GM12878 (cell line): Measurements from ENCODE around the gene LMNTD2. TPM values are rescaled to one million over a fixed set of nuclear protein-coding genes. Genes with fewer than 3 reads are reported as not detected.

Source experiments
- BHLHE40 ChIP-seq, 2 experiments: fragments of 450-650 bp in 1 of 2; IDR thresholded peaks; 2 replicates each; pipeline ENCODE4 v1.6.1; 2011 to 2017; ENCODE audit warnings: low read depth in 2 of 2, borderline replicate concordance in 1 of 2, improper control_type of control experiment in 1 of 2, low read length in 1 of 2, mild to moderate bottlenecking in 1 of 2
- EED ChIP-seq: sonication (generic); IDR thresholded peaks from 2 replicates; pipeline ENCODE4 v1.6.1; 2016; ENCODE audit warnings: antibody characterized with exemption, low read depth
- HDAC6 ChIP-seq: fragments of 200-600 bp; sonication (generic); IDR thresholded peaks from one replicate; pipeline ENCODE4 v1.8.0; 2017; ENCODE audit warnings: antibody characterized with exemption; ENCODE audit not compliant: unreplicated experiment
- HDGF ChIP-seq: fragments of 450-650 bp; IDR thresholded peaks from 2 replicates; pipeline ENCODE4 v1.6.1; 2016; ENCODE audit warnings: antibody characterized with exemption
- JUND ChIP-seq: IDR thresholded peaks from 2 replicates; pipeline ENCODE4 v1.6.1; 2012; ENCODE audit warnings: low read depth, mild to moderate bottlenecking, low read length, improper control_type of control experiment, moderate library complexity
- NFIC ChIP-seq: IDR thresholded peaks from 2 replicates; pipeline ENCODE4 v1.6.1; 2012; ENCODE audit warnings: low read depth, mild to moderate bottlenecking, inconsistent platforms, low read length, moderate library complexity
- NR2C2 ChIP-seq: IDR thresholded peaks from 2 replicates; pipeline ENCODE4 v1.6.1; 2011; ENCODE audit warnings: borderline replicate concordance, low read depth; ENCODE audit not compliant: control insufficient read depth, insufficient read length
- SMAD5 ChIP-seq: IDR thresholded peaks from 2 replicates; pipeline ENCODE4 v1.6.1; 2016; ENCODE audit warnings: antibody characterized with exemption, low read depth
- TARDBP ChIP-seq: IDR thresholded peaks from 2 replicates; pipeline ENCODE4 v1.6.1; 2016; ENCODE audit warnings: borderline replicate concordance
- ZBED1 ChIP-seq: IDR thresholded peaks from 2 replicates; pipeline ENCODE4 v1.6.1; 2016; ENCODE audit warnings: borderline replicate concordance
- ZZZ3 ChIP-seq: IDR thresholded peaks from 2 replicates; pipeline ENCODE4 v1.6.1; 2011; ENCODE audit warnings: low read depth; ENCODE audit not compliant: control insufficient read depth, insufficient read length
- polyA plus RNA-seq, 11 experiments: library from polyadenylated mRNA; depleted of rRNA in 4 of 11; unstranded in 6 of 11; stranded (reverse) in 5 of 11; fragments of >200 nt; fragmentation: Nextera tagmentation in 4 of 11; fragmentation: Illumina TruSeq in 1 of 11; extraction: Ambion mirVana in 4 of 11; extraction: Trizol in 1 of 11; gene quantifications; 1 replicate in 1 of 11; 2 replicates in 10 of 11; pipeline versions ENCODE4 v1.2.1 to v1.2.3, GENCODE V29; 2011 to 2016; ENCODE audit warnings: inconsistent platforms in 2 of 11, missing spikeins in 2 of 11, low read depth in 1 of 11
- total RNA-seq, 4 experiments: library from RNA; depleted of rRNA in 3 of 4; stranded (reverse); fragments of >200 nt in 3 of 4; fragmentation: Illumina TruSeq in 1 of 4; extraction: Trizol in 1 of 4; gene quantifications; 2 replicates each; pipeline versions ENCODE4 v1.2.1 to v1.2.3, GENCODE V29; 2013 to 2021
- TF ChIP-seq, protein P1 (sequence below): IDR thresholded peaks from 2 replicates; pipeline ENCODE4 v1.6.1; 2012; ENCODE audit warnings: low read length, inconsistent platforms
- TF ChIP-seq, protein P2 (sequence below): fragments of 450-650 bp; IDR thresholded peaks from 2 replicates; pipeline ENCODE4 v1.6.1; 2017; ENCODE audit warnings: mild to moderate bottlenecking
- TF ChIP-seq, protein P3 (sequence below): fragments of 450-650 bp; IDR thresholded peaks from 2 replicates; pipeline ENCODE4 v1.6.1; 2017; ENCODE audit warnings: mild to moderate bottlenecking, moderate library complexity
- TF ChIP-seq, protein P4 (sequence below): fragments of 150-350 bp; IDR thresholded peaks from 2 replicates; pipeline ENCODE4 v1.6.1; 2014; ENCODE audit warnings: mild to moderate bottlenecking, low read depth, low read length
- TF ChIP-seq, protein P5 (sequence below): fragments of 450-650 bp; formaldehyde crosslinking; IDR thresholded peaks from 2 replicates; pipeline ENCODE4 v1.4.0; 2022; ENCODE audit warnings: mild to moderate bottlenecking, moderate library complexity

Gene LMNTD2
- total and polyA plus RNA-seq, 10 of the 15 experiments (the other 5 are each of a cell fraction or from before 2014, with no cell fraction given) = 0.22 to 4.1 (median 1.3) TPM; not detected in 2

DNA sequence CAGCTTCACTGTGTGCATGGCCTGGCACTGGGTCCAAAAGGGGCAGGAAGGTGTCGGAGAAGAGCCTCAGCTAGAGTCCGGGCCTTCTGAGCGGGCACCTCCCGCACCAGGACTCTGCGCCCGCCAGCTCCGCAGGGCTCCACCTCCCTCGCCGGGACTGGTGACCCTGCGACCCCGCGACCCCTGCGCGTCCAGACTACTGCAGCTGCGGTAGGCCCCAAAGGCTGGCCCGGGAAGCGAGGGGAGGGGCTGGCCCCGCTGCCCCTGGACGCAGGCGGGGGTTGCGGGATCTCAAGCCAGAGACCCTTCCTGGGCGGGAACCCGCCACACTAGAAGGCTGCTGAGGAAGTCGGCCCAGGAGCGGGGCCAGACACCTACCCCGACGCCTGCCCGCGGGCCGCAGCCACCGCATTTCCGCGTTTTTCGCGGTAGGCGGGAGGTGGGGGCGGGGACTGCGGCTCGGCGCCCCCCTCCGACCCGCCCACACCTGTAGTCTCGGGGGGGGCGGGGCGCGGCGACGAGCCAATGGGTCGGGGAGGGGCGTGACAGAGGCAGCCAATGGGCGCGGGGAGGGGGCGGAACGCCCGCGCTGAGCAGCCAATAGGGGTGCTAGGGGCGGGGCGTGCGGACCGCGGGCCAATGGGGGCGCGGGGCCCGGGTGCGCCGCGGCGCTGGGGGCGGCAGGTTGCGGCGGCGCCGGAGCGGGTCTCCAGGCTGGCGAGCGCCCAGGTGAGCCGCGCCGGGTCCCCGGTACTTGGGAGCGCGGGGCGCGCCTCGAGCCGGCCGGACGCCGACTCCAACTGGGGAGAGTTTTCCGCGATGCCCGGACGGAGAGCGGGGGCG is at the start of gene LMNTD2, which contains the start of gene RASSF7 (continued):
- TF ChIP-seq, protein P1, sequence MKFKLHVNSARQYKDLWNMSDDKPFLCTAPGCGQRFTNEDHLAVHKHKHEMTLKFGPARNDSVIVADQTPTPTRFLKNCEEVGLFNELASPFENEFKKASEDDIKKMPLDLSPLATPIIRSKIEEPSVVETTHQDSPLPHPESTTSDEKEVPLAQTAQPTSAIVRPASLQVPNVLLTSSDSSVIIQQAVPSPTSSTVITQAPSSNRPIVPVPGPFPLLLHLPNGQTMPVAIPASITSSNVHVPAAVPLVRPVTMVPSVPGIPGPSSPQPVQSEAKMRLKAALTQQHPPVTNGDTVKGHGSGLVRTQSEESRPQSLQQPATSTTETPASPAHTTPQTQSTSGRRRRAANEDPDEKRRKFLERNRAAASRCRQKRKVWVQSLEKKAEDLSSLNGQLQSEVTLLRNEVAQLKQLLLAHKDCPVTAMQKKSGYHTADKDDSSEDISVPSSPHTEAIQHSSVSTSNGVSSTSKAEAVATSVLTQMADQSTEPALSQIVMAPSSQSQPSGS = no peak
- 0 out of 2 replicates have a peak, but pooled peaks have one; percentile 19 for TF ChIP-seq HDGF
- no peak for TF ChIP-seq ZBED1
- no peak for TF ChIP-seq ZZZ3
- TF ChIP-seq, protein P2, sequence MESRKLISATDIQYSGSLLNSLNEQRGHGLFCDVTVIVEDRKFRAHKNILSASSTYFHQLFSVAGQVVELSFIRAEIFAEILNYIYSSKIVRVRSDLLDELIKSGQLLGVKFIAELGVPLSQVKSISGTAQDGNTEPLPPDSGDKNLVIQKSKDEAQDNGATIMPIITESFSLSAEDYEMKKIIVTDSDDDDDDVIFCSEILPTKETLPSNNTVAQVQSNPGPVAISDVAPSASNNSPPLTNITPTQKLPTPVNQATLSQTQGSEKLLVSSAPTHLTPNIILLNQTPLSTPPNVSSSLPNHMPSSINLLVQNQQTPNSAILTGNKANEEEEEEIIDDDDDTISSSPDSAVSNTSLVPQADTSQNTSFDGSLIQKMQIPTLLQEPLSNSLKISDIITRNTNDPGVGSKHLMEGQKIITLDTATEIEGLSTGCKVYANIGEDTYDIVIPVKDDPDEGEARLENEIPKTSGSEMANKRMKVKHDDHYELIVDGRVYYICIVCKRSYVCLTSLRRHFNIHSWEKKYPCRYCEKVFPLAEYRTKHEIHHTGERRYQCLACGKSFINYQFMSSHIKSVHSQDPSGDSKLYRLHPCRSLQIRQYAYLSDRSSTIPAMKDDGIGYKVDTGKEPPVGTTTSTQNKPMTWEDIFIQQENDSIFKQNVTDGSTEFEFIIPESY = no peak
- TF ChIP-seq TARDBP = no peak
- peak in 1 of 2 experiments; percentile 69; a peak in 1 of 4 replicates for TF ChIP-seq BHLHE40 (IDR thresholded peaks at IDR 0.05; ENCODE audit: borderline replicate concordance in 1 of 2, low read depth in 2 of 2, low read length in 1 of 2)
- TF ChIP-seq NFIC = no peak
- no peak for TF ChIP-seq SMAD5
- no peak for TF ChIP-seq EED
- TF ChIP-seq HDAC6 = no peak
- TF ChIP-seq NR2C2 = no peak
- TF ChIP-seq, protein P3, sequence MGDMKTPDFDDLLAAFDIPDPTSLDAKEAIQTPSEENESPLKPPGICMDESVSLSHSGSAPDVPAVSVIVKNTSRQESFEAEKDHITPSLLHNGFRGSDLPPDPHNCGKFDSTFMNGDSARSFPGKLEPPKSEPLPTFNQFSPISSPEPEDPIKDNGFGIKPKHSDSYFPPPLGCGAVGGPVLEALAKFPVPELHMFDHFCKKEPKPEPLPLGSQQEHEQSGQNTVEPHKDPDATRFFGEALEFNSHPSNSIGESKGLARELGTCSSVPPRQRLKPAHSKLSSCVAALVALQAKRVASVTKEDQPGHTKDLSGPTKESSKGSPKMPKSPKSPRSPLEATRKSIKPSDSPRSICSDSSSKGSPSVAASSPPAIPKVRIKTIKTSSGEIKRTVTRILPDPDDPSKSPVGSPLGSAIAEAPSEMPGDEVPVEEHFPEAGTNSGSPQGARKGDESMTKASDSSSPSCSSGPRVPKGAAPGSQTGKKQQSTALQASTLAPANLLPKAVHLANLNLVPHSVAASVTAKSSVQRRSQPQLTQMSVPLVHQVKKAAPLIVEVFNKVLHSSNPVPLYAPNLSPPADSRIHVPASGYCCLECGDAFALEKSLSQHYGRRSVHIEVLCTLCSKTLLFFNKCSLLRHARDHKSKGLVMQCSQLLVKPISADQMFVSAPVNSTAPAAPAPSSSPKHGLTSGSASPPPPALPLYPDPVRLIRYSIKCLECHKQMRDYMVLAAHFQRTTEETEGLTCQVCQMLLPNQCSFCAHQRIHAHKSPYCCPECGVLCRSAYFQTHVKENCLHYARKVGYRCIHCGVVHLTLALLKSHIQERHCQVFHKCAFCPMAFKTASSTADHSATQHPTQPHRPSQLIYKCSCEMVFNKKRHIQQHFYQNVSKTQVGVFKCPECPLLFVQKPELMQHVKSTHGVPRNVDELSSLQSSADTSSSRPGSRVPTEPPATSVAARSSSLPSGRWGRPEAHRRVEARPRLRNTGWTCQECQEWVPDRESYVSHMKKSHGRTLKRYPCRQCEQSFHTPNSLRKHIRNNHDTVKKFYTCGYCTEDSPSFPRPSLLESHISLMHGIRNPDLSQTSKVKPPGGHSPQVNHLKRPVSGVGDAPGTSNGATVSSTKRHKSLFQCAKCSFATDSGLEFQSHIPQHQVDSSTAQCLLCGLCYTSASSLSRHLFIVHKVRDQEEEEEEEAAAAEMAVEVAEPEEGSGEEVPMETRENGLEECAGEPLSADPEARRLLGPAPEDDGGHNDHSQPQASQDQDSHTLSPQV = no peak
- TF ChIP-seq, protein P4, sequence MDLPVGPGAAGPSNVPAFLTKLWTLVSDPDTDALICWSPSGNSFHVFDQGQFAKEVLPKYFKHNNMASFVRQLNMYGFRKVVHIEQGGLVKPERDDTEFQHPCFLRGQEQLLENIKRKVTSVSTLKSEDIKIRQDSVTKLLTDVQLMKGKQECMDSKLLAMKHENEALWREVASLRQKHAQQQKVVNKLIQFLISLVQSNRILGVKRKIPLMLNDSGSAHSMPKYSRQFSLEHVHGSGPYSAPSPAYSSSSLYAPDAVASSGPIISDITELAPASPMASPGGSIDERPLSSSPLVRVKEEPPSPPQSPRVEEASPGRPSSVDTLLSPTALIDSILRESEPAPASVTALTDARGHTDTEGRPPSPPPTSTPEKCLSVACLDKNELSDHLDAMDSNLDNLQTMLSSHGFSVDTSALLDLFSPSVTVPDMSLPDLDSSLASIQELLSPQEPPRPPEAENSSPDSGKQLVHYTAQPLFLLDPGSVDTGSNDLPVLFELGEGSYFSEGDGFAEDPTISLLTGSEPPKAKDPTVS = no peak
- no peak for TF ChIP-seq JUND
- TF ChIP-seq, protein P5, sequence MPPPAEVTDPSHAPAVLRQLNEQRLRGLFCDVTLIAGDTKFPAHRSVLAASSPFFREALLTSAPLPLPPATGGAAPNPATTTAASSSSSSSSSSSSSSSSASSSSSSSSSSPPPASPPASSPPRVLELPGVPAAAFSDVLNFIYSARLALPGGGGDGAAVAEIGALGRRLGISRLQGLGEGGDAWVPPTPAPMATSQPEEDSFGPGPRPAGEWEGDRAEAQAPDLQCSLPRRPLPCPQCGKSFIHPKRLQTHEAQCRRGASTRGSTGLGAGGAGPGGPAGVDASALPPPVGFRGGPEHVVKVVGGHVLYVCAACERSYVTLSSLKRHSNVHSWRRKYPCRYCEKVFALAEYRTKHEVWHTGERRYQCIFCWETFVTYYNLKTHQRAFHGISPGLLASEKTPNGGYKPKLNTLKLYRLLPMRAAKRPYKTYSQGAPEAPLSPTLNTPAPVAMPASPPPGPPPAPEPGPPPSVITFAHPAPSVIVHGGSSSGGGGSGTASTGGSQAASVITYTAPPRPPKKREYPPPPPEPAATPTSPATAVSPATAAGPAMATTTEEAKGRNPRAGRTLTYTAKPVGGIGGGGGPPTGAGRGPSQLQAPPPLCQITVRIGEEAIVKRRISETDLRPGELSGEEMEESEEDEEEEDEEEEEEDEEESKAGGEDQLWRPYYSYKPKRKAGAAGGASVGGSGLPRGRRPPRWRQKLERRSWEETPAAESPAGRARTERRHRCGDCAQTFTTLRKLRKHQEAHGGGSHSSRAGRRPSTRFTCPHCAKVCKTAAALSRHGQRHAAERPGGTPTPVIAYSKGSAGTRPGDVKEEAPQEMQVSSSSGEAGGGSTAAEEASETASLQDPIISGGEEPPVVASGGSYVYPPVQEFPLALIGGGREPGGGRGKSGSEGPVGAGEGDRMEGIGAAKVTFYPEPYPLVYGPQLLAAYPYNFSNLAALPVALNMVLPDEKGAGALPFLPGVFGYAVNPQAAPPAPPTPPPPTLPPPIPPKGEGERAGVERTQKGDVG (CRISPR knock-in tag) = no peak
